Fibroblast of skin of scalp (primary cell): ENCODE measurements around the gene RNF10.
"Not testable (repeated sequence)": the region's sequence is repeated elsewhere in the genome, so short reads cannot be mapped to it uniquely, and the experiment has no call there.

Source experiments
- DNase-seq: peaks from one replicate; pipeline ENCODE4 v3.0.0-alpha.2; 2013

The RNF10 gene

DNA sequence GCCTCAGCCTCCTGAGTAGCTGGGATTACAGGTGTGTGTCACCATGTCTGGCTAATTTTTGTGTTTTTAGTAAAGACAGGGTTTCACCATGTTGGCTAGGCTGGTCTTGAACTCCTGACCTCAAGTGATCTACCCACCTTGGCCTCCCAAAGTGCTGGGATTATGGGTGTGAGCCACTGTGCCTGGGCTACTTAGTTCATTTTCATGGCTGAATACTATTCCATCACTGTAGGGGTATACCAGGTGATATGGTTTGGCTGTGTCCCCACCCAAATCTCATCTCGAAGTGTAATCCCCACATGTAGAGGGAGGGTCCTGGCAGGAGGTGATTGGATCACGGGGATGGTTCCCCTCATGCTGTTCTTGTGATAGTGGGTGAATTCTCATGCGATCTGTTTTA is 83.0 kb downstream of the RNF10 start:
- DNase-seq: not testable (repeated sequence)

DNA sequence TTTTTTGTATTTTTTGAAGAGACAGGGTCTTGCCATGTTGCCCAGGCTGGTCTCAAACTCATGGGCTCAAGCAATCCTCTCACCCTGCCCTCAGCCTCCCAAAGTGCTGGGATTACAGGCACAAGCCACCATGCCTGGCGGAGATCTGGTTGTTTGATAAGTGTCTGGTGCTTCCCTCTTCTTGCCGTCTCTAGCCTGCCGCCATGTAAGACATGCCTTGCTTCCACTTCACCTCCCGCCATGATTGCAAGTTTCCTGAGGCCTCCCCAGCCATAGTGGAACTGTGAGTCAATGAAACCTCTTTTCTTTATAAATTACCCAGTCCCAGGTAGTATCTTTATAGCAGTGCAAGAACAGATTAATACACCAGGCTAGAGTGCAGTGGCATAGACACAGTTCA is 83.6 kb downstream of the RNF10 start:
- not testable (repeated sequence) for DNase-seq

DNA sequence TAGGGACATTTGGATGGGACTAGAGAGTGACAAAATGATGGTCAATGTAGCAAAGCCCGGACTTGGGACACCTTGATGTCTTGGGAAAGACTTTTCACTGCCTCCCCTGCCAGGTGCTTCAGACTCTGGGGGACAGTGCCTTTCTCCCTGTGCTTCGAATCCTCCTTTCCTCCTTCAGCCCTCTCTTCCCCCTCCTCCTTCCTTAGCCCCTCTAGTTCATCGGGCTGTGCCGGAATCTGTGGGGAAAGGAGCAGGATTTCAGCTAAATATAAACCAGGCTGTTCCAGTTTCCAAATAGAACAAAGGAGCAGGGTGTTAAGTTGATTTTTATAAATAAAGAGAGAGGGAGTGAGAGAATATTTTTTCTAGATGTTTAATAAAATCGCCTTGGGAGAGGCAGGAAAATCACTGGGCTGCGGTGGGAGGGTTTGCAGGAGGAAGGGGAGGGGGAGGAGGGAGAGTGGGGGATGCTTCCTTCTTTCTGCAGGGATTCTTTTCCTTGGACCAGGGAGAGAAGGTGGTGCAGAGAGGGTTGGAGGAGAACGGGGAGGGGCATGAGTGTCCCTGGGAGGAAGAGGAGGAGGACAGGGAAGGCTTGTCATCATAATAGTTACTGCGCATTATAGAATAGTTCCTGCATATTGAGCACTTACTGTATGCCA is 84.9 kb downstream of the RNF10 start:
- no peak for DNase-seq

DNA sequence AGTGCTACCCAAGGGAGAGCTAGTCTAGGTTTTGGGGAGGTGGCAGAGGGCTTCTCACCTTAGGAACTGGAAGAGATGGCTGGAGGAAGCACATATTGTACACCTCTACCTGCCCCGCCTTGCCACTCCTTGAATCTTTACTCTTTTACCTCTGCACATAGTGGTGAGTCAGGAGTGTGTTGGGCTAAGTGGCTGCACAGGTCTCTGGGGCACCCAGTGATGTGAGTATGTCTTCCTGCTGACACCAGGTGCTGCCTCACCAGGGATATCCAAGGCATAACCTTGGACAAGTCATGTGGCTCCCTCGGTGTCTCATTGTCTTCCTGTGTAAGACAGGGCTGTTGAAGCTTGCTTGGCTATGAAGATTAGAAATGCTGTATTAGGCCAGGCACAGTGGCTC is 86.5 kb downstream of the RNF10 start:
- no peak for DNase-seq

DNA sequence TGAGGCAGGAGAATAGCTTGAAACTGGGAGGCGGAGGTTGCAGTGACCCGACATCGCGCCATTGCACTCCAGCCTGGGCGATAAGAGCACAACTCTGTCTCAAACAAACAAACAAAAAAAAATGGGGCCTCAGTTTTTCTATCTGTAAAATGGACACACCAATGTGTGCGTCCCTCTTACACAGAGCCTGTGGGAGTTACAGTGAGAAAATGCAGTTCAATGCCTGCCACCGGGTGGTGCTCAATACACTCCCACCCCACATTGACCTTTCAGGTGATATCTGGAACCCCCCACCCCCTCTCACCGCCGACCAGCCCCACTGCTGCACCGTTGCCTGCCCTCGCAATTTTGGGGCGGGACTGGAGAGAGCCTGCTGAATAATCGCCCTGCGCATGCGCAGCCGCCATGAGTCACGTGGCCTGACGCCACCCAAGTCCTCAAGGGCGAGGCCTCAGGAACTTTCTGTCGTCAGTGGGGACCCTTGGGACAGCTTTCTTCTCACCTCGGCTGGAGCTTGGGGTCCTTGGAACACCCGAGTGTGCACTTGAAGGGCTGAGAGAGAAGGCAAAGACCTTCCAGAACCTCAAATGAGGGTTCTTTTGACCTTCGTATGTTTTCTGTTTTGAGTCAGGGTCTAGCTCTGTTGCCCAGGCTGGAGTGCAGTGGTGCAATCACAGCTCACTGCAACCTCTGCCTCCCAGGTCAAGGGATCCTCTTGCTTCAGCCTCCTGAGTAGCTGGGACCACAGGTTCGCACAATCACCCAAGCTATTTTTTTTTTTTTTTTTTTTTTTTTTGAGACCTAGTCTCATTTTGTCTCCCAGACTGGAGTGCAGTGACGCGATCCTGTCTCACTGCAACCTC is 91.6 kb downstream of the RNF10 start:
- DNase-seq: no peak
